Medulla oblongata (tissue), 1 donor: ENCODE data around the gene MAD1L1.
"Not testable (repeated sequence)": the region's sequence is repeated elsewhere in the genome, so short reads cannot be mapped to it uniquely, and the experiment has no call there.

Experiments
- DNase-seq: peaks from one replicate; pipeline ENCODE4 v3.0.0-alpha.2; 2015; ENCODE audit errors: extremely low spot score

Gene MAD1L1

DNA sequence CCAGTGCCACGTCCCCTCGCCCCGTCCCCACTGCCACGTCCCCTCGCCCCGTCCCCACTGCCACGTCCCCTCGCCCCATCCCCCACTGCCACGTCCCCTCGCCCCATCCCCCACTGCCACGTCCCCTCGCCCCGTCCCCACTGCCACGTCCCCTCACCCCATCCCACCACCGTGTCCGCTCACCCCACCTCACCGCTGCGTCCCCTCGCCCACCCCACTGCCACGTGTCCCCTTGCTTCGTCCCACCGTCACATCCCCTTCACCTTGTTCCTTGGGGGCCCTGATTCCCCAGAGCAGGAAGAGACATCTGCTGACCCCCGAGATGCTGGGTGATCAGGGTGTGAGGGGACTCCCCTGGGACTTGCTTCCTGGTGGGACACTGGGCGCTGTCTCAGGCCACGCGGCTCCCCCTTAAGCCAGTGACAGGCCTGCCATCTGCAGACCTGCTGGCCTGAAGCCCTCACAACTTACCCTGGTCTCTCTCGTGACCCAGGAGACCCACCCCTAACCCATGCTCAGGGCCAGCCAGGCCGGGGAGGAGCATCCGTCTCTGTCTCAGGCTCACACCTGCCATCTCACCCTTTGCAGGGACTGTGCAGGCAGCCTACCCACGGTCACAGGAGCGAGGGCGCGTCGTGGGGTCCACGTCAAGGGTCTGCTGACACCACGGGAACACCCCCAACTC, 302.2 kb downstream of the MAD1L1 start:
- DNase-seq: no peak

DNA sequence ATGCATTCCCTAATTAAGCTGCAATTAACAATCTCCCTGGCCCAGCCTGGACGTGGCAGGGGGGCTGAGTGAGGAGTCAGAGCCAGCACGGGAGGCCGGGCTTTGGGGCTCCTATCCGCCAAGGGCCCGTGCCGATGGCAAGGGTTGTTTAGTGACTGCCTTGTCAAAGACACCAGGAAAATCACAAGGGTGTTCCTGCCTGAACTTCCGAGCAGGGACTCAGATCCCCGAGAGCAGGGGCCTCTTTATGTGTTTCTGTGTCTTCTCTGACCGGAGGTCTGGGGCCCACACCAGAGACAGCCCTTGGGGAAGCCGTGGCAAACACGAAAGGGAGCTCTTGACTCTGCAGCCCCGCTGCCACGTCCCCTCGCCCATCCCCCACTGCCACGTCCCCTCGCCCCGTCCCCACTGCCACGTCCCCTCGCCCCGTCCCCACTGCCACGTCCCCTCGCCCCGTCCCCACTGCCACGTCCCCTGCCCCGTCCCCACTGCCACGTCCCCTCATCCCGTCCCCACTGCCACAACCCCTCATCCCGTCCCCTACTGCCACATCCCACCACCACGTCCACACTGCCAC, 303.3 kb downstream of the MAD1L1 start:
- not testable (repeated sequence) for DNase-seq

DNA sequence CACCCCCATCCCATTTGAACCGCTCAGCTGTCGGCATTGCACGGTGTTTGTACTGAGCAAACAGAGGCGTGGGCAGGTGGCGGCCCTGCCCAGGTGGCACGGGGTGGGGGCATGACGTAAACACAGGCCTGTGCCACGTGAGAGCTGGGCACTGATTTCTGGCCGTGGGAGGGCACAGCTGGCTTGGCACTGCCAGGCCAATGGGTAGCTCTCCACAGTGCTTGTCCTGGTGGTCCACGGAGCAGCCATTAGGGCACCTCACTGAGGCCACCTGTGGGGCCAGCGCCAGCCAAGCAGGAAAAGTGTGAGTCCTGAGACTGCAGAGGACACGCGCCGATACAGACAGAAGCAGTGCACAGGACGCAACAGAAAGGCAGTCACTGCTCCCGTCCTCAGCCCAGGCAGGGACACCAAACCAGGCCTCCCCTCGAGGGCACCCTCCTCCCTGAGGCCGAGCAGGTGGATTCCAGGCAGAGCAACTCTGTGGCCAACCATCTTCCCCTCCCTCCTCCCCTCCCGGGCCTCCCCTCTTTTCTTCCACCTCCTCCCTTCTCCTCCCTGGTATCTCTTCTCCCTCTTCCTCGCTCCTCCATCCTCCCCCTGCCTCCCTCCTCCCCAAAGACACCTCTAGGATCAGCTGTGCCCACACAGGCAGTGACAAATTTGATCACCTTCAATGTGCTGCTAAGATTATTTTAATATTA, 303.9 kb downstream of the MAD1L1 start:
- no peak for DNase-seq

DNA sequence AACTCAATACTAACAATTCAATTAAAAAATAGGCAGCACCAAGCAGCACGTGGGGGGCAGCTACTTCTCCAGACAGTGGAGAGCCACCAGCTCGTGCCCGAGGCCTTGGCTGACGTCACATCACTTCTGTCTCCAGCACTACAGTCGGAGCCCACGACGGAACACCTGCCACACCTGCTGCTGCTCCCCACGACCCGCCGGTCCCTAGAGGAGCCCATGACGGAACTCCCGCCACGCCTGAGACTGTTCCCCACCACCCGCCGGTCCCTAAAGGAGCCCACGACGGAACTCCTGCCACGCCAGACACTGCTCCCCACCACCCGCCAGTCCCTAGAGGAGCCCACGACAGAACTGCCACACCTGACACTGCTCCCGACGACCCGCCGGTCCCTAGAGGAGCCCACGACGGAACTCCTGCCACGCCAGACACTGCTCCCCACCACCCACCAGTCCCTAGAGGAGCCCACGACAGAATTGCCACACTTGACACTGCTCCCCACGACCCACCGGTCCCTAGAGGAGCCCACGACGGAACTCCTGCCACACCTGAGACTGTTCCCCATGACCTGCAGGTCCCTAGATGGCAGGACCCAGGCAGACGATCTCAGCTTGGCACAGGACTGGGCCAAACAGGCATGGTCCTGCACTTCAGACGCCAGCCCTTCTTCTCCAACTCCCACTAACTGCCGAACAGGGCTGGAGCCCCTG, 304.7 kb downstream of the MAD1L1 start:
- DNase-seq: no peak

DNA sequence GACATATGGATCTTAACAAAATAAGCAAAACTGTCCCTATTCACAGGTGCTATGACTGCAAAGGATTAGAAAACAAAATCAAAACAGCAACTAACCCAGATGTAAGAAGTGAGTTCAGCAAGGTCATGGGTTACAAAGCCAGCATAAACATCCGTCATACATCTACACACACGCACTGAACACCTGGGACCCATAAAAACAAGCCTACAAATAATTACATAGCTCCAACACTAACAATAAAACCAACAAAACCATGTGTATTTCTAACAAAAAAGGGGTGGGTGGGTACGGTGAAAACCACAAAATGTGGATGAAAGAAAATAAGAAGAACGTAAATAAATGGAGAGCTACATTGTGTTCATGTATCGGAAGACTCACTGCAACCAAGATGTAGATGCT, 305.8 kb downstream of the MAD1L1 start:
- DNase-seq: no peak

DNA sequence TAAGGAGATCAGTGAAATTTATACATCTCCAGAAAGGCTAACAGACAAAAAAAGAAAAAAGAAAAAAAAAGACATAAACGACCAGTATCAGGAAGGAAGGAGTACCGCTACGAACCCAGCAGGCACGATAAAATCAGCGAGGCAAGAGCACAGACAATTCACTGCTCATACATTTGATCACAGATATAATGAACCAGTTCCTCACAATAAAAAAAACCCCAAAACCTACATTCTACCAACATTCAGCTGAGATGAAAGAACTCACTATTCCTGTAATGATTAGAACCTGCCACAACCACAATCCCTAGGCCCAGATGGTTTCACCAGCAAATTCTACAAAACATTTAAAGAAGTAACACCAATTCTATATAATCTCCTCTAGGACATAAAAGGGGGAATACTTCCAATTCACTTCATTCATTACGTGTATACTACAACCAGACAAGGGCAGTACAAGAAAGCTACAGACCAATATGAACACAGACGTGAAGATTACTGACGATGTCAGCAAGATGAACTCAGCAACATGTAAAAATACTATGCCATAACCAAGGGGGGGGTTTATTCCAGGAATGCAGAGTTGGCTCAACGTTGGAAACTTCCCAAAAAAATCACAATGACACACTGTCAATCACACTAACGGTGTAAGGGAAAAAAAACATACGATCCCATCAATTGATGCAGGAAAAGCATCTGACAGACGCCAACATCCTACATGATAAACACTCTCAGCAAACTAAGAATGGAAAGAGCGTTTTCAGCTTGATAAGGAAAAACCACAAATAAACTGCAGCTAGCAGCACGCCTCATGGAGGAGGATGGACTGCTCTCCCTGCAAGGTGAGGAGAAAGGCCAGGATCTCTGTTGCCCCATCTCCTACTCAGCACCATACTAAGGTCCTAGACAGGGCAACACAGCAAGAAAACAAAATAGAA, 306.5 kb downstream of the MAD1L1 start:
- DNase-seq: no peak

DNA sequence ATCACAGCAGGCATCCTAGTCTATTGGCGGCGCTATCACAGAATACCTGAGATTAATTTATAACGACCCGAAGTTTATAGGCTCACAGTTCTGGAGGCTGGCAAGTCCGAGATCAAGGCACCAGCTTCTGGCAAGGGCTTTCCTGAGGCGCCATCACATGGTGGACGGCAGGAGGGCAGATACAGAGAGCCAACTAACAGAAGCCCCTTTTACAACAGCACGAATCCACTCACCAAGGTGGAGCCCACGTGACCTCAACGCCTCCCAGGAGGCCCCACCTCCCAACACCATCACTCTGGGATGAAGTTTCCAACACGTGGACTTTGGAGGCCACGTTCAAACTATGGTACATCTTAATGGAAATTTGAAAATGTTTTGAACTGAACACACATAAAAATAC, 307.4 kb downstream of the MAD1L1 start:
- DNase-seq: no peak

DNA sequence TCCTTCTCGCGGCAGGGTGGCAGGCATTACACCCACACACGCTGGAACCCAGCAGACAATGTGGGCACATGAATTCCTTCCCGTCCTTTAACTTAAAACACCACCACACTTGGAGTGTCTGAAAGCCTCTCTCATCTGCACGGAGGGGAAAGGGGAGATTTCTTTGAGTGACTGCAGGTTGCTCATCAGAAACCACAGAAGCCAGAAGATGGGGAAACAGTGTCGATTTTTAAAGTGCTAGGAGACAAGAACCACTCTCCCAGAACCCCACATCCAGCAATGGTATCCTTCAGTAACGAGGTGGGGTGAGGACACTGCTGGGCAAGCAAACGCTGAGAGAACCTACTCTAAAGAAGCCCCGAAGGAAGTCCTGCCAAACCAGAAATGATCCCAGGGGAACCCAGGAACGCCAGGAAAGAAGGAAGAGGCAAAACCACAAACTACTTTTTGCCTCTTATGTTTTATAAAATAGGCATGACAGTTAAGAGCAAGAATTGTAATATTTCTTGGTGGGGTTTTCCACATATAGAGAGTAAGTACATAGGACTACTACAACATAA, 308.4 kb downstream of the MAD1L1 start:
- DNase-seq: no peak

DNA sequence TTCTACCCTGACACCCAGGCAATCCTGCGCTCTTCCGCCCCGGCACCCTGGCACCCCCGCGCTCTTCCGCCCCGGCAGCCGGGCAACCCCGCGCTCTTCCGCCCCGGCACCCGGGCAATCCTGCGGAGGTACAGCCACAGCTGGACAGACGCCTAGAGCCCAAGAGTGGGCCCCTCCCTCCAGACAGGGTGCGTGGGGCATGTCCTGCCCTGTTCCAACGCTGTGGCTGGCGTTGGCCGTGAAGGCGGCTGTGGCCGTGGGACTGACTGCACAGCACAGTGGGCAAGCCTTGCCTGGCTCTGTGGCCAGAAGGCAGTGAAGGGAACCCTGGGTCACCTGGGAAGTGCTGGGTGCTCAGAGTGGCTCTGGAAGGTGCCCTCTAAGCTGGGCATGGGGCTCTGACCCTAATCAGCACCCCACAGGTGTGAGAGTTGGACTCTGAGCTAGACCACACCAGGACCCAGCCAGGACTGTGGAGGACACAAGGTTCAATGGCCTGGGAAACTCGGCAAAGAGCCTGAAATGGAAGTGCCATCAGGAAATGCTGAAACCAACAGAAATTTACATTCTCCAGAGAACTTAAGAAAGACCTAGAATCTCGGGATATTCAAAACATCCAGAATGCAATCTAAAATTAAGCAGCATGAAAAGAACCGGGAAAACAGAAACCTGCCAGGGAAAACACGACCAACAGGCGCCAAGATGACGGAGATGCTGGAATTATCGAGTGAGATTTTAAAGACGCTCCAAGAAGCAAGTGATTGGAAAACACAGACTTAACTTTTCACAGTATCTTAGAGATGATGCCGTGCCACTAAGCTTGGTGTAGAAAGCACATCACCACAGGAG, 309.1 kb downstream of the MAD1L1 start:
- no peak for DNase-seq

DNA sequence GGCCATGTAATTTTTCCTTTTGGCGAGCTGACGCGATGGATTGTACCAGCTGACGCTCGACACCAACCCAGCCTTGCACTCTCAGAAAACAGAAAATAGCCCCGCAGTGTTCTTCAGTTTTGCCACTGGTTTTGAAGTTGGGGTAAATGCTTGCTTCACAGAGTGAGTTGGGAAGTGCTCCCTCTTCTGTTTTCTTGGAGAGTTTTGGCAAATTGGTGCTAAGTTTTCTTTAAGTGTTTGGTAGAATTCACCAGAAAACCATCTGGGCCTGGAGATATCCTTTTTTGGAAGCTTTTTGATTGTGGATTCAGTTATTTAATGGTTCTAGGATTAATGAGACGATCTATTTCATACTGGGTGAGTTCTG, 309.9 kb downstream of the MAD1L1 start:
- DNase-seq: no peak

DNA sequence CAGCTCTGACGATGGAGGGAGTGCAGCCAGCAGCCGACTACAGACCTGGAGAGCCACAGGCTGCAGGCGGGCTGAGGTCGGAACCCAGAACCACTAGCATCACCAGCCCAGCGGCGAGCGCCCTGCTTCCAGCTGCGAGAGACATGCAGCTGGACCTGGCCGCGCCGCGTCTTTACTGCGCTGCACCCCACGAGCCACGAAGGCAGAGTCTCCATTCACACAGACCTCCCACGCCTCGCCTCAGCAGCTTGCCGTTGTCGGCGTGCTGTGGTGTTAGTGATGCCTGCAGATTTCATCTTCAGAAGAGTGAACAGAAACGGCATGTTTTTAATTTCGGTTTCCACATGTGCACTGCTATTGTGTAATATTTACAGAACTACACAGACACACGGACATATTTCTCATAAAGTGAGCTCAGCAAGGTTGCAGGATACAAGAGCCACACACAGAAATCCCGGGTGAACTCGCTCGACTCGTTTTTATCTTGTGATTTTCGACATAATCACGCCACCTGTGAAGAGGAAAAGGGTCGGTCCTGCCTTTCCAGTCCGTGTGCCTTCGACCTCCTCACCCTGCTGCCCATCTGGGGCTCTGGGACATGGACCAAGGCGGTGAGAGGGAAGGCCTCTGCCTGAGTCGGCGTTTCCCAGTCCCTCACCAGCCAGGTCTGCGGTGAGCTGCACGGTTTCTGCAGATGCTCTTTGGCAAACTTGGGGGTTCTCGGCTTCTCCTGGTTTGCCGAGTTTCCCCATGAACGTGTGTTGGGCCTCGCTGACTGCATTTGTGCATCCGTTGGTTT, 310.5 kb downstream of the MAD1L1 start:
- no peak for DNase-seq

DNA sequence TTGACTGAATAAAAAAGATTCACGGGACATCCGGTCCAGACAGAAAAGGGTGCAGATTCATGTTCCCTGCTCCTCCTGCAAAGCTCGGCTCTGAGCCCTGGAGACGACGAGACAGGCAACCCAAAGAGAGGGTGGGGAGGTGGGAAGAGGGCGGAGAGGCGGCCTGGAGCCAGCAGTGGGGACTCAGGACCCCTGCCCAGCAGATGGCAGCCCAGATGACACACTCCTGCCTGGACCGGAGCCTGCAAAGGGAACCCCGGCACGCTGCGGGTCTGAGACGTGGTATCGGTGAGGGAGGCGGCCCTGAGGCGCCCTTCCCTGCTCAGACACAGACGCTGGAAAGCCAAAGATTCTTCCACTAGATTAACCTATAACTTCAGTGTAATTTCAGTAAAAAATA, 311.9 kb downstream of the MAD1L1 start:
- no peak for DNase-seq

DNA sequence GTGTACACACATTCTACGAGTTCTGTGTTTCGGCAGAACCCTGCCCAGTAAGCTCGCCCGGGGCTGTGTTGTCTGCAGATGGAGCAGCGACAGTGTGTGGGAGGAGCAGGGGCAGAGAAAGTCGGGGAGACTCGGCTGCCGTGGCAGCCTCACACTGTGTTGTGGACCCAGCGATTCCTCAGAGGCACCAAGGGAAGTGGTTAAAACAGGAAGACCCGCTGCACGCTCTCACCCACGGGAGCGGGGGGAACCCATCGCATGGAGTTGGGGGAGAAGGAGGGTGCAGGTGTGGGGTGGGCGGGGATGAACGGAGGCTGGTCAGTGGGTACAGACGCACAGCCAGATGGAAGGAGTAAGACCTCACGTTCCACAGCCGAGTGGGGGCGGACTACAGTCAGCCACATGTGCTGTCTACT, 312.5 kb downstream of the MAD1L1 start:
- DNase-seq: no peak

DNA sequence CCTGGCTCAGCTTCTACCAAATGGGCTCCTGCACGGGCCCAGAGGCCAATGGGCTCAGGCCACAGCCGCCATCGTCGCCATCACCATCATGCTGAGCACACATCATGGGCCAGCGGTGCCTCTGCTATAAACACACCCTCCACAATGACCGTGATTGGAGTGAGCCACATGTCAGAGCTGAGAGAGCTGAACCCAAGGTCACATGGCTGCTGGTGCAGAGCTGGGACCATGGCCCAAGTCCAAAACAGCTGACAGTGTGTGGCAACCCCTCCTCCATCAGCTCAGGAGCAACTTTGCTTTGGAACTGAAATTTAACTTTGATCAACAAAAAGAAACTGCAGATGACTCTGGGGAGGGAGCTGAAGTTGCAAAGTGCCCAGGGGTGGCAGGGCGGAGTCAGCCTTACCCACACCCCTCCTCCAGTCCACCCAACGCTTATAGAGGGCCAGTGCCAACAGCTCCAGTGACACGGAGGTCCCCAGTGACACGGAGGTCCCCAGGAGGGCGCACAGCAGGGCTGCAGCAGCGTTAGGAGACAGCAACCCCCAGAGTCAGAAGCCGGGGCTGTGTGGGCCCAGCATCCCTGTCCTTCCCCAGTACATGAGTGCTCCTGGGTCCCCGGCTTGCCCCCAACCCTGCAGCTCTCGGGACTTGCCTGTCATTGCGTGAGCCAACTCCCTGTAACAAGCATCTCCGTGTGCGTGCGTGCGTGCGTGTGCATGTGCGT, 313.0 kb downstream of the MAD1L1 start:
- DNase-seq: peak; percentile 84

DNA sequence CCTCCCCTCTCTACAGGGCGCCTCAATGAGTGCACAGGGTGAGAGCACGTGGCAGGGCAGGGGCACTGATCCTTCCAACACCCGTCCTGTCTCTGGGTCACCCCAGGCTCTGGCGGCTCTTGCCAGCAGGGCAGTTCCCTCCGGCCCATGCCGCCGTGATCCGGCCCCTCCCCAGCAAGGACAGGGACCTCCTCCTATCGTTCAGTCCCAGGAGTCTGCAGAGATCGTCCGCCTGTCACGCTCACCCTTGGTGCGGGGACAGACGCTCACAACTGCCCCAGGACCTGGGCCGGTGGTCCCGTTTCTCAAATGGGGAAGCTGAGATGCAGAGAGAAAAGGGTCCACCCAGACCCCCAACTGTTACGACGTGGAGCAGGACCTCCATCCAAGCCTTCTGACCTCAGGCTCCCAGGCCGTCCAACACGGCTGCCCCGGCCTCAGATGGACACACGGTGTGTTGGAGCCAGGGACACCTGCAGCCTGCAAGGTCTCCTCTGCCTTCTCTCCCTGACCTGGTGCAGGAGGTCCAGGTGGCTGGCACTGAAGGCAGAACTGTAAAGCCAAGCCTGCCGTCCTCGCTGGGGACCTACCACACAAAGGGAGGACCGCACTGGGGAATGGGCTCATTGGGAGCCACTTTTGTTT, 313.7 kb downstream of the MAD1L1 start:
- DNase-seq: no peak

DNA sequence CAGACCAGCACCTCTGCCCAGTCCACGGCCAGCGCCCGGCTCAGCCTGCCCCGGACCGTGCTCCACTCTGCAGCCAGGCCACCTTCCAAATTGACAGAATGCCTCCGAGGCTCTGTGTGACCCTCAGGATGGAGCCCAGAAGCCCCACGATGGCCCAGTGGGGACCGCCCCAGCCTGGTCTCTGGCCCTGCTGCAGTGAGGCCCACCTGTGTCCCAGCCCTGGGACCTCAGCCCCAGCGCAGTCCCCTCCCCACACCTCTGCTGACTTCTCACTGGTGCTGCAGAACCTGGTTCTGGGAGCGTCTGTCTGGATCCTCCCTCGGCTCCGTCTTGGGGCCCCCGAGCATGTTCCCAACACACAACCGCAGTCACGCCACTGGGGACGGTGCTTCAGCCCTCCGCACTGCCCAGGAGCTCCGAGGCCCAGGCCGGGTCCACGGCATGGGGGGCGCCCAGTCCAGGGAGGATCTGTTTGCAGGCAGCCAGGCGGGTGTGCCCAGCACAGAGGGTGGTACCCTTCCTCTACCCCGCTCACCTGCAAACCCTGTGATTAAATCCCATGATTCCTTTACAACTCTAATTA, 314.6 kb downstream of the MAD1L1 start:
- DNase-seq: no peak

DNA sequence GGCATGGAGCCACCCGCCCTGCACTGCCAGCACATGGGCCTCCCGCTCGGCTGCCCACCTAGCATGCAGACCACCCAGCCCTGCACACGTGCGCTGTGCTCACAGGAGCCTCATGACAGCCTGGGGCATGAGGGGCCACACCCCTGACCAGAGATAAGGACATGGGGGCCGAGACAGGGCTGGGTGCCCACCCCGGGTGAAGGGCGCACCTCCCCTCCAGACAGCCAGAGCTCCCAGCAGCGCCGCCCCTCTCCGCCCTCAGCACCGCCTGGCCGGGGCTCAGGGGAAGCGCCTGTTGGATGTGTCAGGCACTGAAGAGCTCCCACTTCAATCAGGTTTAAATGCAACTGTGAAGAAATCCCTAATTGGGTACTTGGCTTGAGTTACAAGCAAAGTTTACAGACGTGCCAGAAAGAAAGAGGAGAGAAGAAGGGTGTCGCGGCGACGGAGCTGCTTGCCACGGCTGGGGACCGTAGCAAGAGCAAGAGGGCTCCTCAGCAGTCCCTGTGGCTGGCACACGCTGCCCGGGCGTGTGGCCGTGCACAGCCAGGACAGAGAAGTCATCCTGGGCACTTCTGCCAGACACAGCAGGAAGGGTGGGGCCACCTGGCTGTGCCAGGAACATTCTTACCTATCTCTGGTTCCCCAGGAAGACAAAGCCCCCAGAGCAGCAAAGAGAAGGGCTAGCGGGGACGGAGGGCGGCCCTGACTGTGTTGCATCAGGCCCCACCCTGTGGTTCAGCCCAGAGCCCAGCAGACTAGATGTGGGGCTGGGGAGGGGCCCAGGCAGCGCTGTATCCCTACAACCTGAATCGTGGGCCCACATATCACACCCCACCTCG, 315.3 kb downstream of the MAD1L1 start:
- DNase-seq: no peak
